Subcutaneous adipose tissue (tissue), 4 donors: ENCODE results near the gene ATP8A1. TPM values are rescaled to one million over a fixed set of nuclear protein-coding genes. Genes with fewer than 3 reads are reported as not detected.

ENCODE experiments used
- CTCF ChIP-seq: fragments of 450-650 bp; IDR thresholded peaks from one replicate; pipeline ENCODE4 v1.5.1; 2016; ENCODE audit warnings: low read depth, mild to moderate bottlenecking, control low read depth, antibody characterized with exemption, moderate library complexity
- total RNA-seq, 4 donors: library from RNA; depleted of rRNA; stranded (reverse); fragments of >200 nt; gene quantifications; one replicate each; pipeline ENCODE4 v1.1.0, GENCODE V29; 2016

Gene ATP8A1
- total RNA-seq, 4 donors from 2014 or later = 17.6 to 38.5 (median 21.0) TPM

DNA sequence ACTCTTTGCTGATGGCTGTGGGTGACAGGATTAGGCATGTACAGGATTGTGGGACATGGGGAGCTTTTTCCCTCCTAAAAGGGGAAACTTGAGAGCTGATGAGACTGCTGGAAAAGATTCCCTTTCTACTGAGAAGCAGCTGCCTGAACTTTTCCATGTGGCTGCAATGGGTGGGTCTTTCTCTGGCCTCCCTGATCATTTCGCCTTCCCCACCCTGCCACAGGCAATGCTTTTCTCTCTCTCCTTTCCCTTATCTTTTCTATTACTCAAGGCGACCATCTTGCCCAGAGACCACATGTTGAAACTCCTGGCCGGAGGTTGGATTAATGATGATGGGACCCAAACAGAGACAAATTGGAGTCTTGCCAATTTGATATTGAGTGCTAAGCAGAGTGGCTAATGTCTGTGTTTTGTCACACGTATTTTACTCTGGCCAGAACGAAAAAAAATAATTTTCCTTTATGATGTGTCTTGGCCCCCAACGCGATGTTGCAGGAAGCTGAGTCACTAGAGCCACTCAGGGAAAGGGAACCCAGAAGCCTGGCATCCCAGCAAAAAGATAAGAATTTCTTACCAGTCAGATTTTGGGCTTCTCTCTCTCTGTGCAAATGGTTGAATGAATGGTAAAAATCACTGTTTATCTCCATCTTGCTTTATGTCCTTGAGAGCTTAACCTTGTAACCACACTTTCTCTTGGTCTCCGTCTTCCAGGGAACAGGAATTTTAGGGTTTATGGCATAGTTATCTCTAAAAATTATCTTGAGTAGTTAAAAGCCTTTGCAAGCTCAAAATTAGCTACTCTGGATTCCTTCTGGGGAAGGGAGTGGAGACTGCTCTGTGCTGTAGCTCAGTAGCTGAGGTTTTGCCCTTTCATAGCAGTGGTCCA lies 19.4 kb upstream of the ATP8A1 start:
- TF ChIP-seq CTCF = no peak

GRCh38 chr4:42673082-42673425 lies 16.1 kb upstream of the ATP8A1 start:
- TF ChIP-seq CTCF = no peak

DNA sequence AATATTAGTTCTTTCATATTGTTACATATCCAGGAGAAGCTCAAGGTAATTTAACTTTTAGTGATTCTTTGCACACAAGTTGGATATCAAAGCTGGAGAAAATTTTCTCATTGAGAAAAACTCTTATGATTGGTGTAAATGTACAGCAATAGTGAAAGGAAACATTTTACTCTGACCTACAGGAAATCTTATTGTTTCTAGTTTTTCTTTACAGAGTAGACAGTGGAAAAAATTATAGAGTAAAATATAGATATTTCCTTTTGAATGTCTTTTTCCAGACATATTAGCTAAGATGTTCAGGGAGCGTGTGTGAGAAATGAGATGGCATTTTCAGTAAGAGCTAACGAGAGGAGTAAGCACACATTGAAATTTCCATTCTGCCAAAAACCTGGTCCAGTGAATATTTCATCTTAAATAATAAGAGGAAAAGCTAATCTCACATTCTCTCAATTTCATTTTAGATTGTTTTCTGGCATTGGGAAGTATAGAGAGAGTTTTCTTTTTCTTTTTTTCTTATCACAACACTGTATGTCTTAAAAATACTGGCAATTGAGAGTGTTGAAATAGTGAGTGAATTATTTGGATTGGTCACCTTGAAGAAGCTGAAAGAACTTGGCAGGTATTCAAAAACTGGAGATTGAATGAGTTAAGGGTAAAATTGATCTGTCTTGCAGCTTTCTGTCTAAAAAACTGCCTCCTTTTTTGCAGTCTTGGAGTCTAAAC lies 15.6 kb upstream of the ATP8A1 start:
- no peak for TF ChIP-seq CTCF

- no peak for TF ChIP-seq CTCF
These were observed 14.7 kb upstream of the ATP8A1 start for GRCh38 chr4:42671431-42672194.

DNA sequence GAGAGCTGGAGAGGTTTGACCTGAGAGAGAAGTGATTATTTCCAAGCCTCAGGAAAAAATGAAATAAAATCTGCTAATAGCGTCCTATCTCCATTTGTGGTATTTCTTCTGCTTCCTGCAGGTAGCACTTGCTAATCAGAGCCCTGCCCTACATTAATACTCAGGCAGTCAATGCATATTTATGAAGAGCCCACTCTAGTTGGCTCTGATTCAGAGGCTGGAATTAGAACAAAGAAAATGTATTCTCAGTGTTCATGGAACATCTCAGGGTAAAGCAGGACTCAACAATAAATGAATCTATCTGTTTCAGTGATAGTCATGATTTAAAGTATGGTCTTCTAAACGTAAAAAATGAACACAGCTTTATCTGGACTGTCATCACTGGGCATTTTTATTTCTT lies 1.4 kb upstream of the ATP8A1 start:
- no peak for TF ChIP-seq CTCF

GRCh38 chr4:42656679-42656943 lies 294 bp downstream of the ATP8A1 start:
- no peak for TF ChIP-seq CTCF

DNA sequence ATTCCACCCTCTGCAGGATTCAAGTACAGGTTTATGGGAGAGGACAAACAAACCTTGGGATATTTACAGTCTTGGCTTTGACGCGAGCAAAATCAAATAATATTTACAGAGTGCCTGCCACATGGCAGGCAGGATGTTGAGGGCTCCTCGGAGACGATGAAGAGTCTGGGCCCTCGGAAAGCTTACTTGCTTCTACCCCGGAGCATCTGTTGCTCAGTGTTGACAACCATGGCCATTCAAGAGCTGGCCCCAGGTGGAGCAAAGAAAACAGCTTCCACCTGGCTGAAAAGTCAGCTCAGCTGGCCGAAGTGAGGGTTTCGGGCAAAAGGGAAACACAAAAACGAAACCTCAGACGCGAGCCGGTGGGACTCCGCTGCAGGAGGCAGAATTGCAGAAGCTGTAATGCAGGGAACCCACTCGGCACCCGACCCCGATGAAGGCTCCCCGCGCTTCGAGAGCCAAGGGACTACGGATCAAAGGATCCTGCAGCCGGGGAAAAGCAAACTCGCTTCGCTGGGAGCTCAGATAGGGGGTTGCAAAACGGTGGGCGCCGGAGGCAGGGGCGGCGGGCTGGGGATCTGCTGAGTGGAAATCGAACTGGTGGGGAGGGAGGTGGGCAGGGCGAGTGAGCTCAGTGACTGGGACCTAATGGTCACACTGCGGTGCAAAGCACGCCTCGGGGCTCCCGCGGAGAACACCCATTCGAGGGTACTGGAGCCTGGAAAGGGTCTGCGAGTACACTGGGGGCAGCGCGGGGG lies 805 bp downstream of the ATP8A1 start:
- no peak for TF ChIP-seq CTCF
